HG03175 (cell line): ENCODE results near the gene SASH1.

Experiments
- ATAC-seq: cut with Tn5 transposase; IDR thresholded peaks from one replicate; pipeline ENCODE4 v1.9.1; 2021; ENCODE audit warnings: mild to moderate bottlenecking, moderate library complexity; ENCODE audit not compliant: unreplicated experiment

Gene SASH1

DNA sequence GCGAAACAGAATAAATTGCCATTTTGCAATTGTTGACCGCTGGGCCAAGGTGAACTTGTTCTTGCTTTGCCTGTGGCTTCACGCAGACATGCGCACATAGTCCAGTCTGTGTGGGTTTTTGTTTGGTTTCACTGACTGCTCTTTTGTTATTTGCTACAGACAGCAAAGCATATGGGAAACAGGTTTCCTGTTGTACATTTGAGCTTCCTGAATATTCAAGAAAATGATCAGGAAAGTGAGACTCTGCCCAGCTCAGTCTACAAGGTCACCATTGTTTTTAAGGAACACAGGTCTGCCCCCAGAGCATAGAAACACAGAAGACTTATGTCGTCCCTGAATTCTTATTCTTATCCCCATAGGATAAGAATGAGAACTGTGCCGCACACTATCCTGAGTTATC lies 55.6 kb downstream of the SASH1 start:
- ATAC-seq, result no peak

DNA sequence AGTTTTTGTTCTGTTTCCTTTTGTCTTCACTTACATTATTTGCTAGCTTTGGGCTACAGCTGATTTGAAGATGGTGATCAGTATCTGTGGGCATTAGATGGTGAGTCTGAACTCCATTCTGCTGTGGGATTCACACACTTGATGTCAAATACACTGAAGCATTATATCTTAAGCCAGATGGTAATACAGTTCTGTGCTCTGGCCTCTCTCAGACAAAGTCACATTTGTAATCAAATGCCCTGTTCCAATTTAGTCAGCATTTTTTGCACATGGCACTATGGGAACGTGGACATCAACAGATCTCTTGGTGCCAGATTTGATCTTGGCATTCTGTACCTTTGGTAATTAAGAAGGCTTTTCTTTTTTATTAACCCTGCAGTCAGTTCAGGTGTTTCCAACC lies 56.0 kb downstream of the SASH1 start:
- no peak for ATAC-seq

DNA sequence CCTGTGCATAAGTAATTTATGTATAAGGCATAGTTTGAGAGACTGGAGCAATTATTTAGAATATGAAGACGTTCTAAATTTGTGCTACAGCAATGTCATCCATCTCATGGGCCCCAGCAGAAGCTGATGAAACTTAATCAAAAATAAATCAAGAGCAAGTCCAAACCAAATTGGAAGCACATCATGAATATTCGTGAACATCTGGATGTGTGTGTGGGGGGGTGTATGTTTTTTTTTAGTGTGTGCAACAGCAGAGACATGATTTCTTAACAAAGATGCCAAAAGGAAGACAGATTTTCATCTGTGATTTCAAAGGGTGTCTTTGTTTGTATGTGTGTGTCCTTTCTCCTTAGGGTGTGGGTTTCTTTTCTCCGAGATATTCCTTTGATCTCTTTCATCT lies 58.9 kb downstream of the SASH1 start:
- ATAC-seq, result no peak

DNA sequence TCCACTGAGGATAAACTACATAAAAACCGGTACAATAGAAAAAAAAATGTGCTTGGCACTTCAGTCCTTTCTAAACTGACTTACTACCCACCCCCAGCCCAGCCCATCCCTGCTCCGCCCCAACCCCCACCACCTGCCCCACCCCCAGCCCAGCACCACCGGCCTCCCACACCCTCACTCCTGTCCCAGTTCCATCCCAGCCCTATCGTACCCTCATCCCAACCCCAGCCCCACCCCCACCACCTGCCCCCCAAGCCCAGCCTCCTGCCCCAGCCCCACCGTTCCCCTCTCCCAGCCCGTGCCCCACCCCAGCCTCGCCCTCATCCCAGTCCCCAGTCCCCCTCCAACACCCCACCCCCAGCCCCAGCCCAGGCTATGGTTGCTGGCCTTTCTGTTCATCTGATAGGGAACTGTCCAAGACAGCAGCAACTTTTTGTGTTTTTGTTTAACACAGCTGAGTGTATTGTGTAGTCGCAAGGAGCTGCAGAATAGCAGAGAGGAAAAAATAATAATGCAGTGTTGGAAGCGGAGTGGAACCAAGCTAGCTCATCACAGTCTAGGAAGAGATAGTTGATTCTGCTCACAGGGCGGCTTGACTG lies 61.9 kb downstream of the SASH1 start:
- ATAC-seq, result no peak

DNA sequence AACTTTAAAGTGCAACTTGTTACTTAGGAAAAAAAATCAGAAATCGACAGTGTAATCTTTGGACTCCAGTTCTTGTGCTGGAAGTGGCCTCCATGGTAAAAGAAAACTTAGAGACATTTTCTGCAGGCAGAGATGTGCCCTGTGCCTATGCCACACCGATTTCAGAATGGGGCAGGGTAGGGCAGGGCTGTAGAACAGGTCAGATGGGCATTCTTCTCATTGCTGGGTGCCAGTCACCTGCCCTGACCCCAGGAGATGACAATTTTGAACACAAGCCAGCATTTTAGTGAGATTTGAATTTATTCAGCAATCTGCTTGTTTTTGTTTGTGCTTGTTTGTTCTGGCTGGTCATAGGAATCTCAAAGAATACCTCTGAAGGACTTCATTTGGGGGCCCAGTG lies 63.3 kb downstream of the SASH1 start:
- ATAC-seq, result no peak

DNA sequence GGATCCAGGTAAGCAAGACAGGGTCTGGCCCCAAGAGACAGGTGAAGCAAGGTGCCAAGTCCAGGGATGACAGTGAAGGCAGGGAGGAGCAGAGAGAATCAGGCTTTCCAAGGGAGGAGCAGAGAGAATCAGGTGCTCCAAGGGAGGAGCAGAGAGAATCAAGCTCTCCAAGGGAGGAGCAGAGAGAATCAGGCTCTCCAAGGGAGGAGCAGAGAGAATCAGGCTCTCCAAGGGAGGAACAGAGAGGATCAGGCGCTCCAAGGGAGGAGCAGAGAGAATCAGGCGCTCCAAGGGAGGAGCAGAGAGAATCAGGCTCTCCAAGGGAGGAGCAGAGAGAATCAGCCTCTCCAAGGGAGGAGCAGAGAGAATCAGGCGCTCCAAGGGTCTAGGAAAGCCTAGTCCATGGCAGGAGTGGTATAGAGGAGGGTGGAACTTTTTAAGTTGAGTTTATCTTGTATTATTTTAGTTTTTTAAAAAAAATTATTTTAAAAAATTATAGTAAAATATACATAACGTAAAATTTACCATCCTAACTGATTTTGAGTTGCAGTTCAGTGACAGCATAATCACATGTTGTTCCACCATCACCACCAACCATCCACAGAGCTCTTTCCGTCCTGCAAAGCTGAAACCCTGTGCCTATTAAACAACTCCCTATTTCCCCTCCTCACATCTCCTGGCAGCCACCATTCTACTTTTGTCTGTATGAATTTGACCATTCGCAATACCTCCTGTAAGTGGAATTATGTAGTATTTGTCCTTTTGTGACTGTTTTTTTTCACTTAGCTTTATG lies 64.1 kb downstream of the SASH1 start:
- no peak for ATAC-seq

DNA sequence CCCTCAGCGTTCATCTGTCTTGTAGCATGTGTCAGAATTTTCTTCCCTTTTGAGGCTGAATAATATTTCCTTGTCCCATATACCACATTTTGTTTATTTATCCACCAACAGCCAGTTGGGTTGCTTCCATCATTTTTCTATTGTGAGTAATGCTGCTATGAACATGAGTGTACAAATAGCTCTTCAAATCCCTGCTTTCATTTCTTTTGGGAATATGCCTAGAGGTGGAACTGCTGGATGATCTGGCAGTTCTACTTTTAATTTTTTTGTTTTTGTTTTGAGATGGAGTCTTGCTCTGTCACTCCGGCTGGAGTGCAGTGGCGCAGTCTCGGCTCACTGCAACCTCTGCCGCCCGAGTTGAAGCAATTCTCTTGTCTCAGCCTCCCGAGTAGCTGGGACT lies 64.7 kb downstream of the SASH1 start:
- no peak for ATAC-seq

DNA sequence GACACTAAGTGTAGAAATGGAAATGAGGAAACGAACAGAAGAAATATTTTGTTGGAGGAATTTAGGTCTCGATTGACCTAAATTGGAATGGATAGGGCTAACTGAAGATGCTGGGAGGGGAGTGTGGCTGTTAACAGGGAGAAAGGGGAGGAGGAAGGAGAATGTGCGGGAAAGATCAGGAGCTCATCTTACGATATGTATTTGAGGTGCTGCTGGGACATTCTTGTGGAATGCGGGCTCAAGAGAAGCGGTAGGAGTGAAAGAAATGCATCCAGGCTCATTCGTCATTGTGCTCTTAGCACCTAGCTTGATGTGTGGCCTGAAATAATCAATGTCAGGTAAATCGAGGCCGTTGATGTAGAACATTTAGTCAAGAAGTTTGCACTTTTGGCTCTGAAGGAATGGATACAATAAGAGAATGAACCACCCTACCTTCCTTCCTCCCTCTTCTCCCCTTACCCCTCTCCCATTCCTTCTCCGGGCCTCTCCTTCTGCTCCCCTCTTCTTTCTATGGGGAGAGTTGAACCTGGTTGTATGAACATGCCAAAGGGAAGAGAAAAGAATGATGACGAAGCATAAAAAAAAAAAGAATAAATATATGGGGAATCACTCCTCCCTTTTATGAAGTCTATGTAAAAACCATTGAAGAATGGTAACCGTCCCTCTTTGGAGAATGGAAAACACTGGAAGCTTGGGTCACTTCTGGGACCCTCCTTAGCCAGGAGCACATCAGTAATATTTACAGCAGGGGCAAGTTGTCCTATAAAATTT lies 70.9 kb downstream of the SASH1 start:
- no peak for ATAC-seq

DNA sequence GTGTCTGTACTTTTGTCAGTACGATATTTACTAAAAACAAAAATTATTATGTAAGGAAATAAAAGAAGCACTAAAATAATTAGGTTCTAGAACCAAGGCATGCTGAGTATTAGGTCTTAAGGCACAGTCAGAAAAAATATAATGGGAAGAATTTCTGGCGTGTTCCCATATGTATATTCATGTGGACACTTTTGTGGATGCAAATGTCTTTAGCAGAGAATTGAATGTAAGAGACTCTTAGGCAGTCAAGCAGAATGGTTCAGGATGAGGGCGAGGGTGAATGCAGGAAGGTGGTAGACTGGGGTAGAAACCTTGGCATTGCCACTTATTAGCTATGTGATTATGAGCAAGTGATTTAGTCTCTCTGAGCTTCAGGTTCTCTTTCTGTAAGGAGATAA lies 71.5 kb downstream of the SASH1 start:
- ATAC-seq, result no peak

DNA sequence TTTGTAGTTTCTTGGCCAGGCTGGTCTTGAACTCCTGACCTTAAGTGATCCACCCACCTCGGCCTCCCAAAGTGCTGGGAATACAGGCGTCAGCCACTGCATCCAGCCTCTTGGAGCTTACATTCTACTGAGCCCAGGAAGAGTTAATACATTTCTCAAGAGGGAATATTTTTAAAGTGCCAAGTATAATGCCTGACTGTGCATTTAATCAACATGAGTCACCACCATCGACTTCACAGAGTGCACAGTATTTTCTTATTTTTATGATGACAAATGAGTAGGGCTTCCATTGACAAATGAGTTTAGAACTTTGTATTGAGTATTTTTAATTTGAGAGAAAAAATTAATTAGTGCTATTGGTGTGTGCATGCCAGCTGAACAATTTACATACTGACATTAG lies 72.2 kb downstream of the SASH1 start:
- ATAC-seq, result no peak

DNA sequence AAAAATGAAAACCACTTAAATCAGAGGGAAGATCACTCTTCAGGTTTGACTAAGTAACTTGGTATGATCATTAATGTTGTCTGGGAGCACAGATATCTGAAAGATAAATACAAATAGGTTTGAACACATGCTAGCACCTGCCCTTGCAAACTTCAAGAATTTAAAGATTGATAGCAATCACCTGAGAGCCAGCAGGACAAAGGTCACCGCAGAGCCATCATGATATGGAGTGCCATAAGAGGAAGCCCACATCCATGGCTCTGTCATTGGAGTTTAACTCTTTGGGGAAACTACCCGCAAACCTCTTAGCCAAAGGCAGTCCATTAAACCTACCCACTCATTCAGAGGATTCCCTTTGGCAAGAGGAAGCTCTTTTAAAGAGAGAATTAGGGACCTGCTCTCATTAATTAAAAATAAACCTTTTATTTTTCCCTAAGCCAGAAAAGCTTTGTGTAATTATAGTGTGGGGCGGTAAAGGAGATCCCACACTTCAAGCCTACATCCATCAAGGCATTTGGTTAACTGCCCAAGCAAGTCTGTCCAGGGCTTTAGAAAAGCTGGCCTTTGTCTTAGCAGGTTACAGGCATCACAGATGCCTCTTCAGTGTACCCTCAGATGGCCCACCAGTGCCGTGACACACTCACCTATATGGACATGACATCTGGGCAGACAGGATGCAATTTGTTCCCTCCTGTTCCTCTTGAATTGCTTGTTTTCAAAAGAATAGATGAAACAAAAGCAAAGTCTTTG lies 73.0 kb downstream of the SASH1 start:
- no peak for ATAC-seq

DNA sequence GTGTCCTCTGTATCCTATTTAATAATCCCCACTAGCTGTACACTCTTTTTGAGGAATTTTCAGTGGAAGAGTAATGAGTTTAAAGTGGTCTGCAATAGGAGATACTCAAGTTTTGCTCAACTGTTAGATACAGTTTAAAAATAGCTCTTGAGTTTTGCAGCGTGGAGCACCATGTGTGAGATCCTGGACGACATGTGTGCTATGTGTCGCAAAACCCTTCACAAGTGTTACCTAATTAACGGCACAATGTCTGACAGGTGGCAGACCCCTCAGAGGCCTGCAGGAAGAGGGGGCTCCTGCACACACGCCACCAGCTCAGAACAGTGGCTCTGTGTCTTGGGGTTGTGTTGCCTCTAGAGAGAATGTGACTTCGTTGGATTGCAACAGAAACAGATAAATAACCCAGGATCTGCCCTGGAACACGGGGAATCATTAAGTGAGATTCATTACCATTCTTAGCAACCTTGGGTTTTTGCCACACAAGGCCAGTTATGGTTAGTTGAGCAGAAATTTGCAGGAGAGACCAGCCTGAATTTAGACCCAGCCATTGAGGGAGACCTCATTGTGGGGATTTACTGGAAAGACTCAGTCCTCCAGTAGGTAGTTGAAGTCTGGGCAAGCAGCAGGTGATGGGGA lies 73.8 kb downstream of the SASH1 start:
- ATAC-seq, result no peak

DNA sequence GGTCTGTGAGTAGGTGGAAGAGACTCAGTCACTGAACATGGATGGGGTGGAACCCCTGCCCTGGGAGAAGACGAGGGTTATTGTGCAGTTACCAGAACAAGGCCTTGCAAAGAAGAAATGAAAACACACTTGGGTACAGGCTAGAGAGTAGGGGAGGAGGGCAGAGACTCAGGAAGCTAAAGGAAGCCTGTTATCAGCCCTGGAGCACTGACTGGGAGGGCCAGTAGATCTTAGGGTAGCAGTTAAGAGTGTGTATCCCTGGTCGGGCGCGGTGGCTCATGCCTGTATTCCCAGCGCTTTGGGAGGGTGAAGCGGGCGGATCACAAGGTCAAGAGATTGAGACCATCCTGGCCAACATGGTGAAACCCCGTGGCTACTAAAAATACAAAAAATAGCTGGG lies 74.4 kb downstream of the SASH1 start:
- no peak for ATAC-seq

DNA sequence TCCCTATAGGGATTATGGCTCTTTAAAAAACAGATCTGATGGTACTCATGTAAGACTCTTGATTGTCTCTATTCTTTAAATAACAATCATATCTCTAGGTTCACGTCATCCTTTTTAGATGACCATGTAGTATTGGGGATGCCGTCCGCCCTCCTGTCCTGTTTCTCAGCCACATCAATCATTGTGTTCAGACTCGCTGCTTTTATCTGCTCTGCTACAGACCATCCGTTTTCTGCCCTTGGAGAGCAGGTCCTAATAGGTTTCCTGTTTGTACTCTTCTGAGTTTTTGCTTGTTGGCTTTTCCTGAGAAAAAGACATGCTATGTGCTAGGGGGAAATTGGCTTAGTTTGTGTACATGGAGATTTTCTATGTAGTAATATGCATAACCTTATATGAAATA lies 76.8 kb downstream of the SASH1 start:
- ATAC-seq, result no peak

DNA sequence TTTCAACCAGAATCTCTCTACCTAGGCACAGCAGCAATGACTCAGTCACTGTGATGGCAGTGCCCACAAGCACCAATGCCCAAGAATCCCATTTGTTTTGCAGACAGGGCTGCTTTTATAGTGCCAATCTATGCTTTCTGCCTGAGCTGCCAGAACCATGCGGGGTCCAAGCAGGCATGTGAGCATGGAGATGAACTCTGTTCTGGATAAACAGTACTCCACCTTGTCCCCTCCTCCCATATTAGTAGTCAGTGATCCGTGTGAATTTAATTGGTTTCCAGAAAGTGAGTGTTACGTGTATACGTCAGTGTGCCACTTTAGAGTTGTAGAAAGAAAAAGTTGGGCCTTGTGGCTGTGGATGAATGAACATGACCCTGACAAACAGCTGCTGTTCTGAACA lies 79.4 kb downstream of the SASH1 start:
- ATAC-seq, result no peak

DNA sequence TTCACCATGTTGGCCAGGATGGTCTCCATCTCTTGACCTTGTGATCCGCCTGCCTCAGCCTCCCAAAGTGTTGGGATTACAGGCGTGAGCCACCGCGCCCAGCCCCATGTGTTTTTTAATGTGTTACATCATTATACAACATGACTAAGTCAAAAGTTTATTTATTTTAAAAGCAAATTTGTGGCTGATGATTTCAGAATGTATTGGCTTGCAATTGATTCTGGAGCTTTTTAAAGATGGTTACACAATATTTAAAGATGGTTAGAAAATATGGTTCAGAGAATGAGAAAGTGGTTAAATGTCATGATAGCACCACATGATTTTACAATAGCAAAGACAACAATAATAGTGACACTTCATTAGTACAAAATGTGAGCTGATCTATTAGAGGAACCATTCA lies 80.5 kb downstream of the SASH1 start:
- ATAC-seq, result no peak

DNA sequence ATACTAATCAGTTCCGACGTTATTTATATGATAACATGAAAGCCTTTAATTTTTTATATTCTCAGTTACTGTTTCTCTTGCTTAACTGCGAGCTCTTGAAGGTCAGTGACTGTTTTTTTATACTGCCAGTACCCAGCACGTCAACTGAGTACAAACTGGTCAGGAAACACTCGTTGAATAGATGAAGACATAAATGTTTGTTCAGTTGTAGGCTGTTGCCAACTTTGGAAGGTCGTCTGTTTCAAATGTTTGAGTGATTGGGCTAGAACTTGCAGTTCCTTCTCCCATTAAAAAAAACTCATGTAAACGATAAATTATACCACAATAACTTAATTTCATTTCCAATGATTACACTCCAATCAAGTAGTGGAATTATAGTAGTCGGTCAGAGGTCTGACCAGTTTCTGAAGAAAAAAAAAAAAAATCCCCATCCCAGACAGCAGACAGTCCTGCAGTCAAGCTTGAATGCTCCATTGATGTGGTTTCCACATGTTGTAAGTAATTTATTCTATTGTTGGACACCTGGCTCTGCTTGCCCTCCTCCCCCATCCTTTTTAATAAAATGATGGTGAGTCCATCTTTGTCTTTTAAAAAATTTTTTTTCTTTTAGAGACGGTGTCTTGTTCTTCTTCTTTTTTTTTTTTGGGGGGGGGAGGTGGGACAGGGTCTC lies 81.1 kb downstream of the SASH1 start:
- ATAC-seq, result no peak

DNA sequence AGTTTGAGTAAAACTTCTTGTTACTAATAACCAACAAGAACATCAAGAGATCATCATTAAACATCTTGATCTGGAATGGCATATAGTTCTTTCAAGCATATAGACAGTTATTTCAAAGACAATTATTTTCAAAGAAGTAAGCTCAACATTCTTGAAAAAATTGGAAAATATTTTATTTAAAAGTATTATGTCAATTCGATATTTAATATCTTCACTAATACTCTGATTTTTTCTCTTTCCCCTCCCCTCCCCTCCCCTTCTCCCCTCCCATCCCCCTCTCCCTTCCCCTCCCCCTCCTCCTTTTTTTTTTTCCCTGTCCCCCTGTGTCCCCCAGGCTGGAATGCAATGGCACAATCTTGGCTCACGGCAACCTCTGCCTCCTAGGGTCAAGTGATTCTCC lies 82.8 kb downstream of the SASH1 start:
- no peak for ATAC-seq

DNA sequence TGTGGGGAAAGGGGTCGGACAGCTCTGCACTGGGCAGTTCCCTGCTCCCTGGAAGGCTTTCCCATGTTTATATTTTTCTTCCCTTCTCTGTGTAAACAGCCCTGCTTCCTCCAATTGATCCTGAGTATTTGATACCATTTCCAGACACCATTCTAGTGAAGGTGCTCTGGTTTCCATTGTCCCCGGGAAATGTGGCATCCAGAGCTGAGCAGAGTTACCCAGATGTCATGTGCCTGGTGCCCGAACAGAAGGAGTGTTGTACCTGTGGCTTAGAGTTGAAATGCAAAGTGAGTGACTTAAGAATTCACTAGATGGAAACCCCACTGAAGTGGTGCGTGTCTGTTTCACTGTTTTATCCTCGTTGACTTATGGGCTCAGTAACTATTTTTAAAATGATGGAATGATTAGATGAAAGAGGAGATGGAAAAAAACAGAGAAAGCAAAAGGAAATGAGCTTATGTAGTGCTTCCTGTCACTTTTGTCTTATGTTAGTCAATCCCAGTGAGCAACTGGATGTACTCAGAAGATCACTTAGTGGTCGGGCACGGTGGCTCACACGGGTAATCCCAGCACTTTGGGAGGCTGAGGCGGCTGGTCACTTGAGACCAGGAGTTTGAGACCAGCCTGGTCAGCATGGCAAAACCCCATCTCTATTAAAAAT lies 83.8 kb downstream of the SASH1 start:
- ATAC-seq, result no peak

DNA sequence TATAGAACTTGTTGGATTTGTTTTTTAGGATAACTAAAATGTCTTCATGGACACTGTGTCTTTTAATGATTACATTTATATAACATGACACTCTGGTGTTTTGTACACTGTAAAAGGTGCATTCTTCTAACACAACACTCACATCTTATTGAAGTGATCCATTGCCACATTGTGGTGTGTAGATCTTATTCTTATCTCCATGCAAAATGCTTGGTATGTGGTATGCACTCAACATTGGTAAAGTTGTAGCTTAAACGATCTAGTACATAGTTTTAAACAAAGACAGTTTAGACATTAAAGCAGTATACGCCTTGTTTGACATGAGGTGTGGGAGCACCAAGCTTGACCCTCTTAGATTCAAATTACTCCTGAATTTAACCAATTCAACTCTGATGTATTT lies 84.7 kb downstream of the SASH1 start:
- no peak for ATAC-seq
